BJ (cell line): Measurements from ENCODE around the gene ACSF3. TPM values are rescaled to one million over a fixed set of nuclear protein-coding genes. Genes with fewer than 3 reads are reported as not detected.

Experiments
- CTCF ChIA-PET: fragments of 350-600 bp; formaldehyde crosslinking; extraction: SDS; loops from one replicate; lab custom pipeline; 2021; ENCODE audit warnings: antibody characterized with exemption, inconsistent platforms; lab: Yijun Ruan, JAX
- POLR2A ChIA-PET: fragments of 300-600 bp; sonication (Branson Sonifier 250); formaldehyde crosslinking; extraction: SDS; loops from one replicate; lab custom pipeline; 2021; ENCODE audit warnings: antibody characterized with exemption; lab: Charles Lee
- DNase-seq: peaks from one replicate; pipeline ENCODE4 v3.0.0-alpha.2; 2011; ENCODE audit warnings: low read depth
- H3K27me3 ChIP-seq: 2 replicates; pipeline ENCODE4 v1.6.0; 2011; ENCODE audit warnings: low read length; ENCODE audit not compliant: control insufficient read depth, insufficient read depth
- H3K36me3 ChIP-seq: 2 replicates; pipeline ENCODE4 v1.5.1; 2011; ENCODE audit warnings: low read length; ENCODE audit not compliant: control insufficient read depth, insufficient read depth
- H3K4me3 ChIP-seq: 2 replicates; pipeline ENCODE4 v1.5.1; 2011; ENCODE audit warnings: low read depth, mild to moderate bottlenecking, control low read depth, low read length
- CTCF ChIP-seq: IDR thresholded peaks from 2 replicates; pipeline ENCODE4 v1.5.1; 2011; ENCODE audit warnings: low read depth, mild to moderate bottlenecking, control low read depth, inconsistent platforms, low read length, moderate library complexity; ENCODE audit not compliant: insufficient read depth
- polyA plus RNA-seq: library from polyadenylated mRNA; depleted of rRNA; stranded (reverse); fragments of >200 nt; gene quantifications from 2 replicates; pipeline ENCODE4 v1.2.3, GENCODE V29; 2011

ACSF3 gene
- polyA plus RNA-seq, 1 experiment: 12.5 TPM

GRCh38 chr16:89155184-89155679 lies 61.6 kb downstream of the ACSF3 start:
- DNase-seq: peak; percentile 52
- TF ChIP-seq CTCF: no peak
- Histone ChIP-seq H3K4me3 (no peak overlapping the region), H3K36me3 (peaks cover 2% of the 10 kb centered on the region; the same call in 1 of the 2 replicates), H3K27me3 (no peaks in the 10 kb centered on the region)
- ChIA-PET CTCF (interaction anchor here (0.6 to 2.1 kb wide), 5 partner anchors 12 to 418 kb away, joined by 3 to 9 read pairs (median 3); partner anchors contain the start of gene CDH15), POLR2A (no interaction called here)

- ChIA-PET POLR2A (interaction anchor here (0.6 kb wide), 1 partner anchor 246 kb away, joined by 5 read pairs; no protein-coding TSS in a partner anchor), CTCF (interaction anchor here (0.6 to 2.1 kb wide), 5 partner anchors 11 to 419 kb away, joined by 3 to 9 read pairs (median 3); partner anchors contain the start of gene CDH15)
- DNase-seq: no peak
- Histone ChIP-seq H3K36me3 (no peaks in the 10 kb centered on the region), H3K27me3 (no peaks in the 10 kb centered on the region), H3K4me3 (no peak overlapping the region)
- no peak for TF ChIP-seq CTCF
Observed at GRCh38 chr16:89155851-89156739, 62.4 kb downstream of the ACSF3 start.

- ChIA-PET POLR2A (no interaction called here), CTCF (interaction anchor here (1.8 kb wide), 1 partner anchor 10 kb away, joined by 9 read pairs; no protein-coding TSS in a partner anchor)
- Histone ChIP-seq H3K4me3 (no peak overlapping the region), H3K36me3 (no peaks in the 10 kb centered on the region), H3K27me3 (no peaks in the 10 kb centered on the region)
- no peak for TF ChIP-seq CTCF
- DNase-seq: no peak
Observed at GRCh38 chr16:89156740-89157645, 63.3 kb downstream of the ACSF3 start.

- ChIA-PET CTCF (no interaction called here), POLR2A (no interaction called here)
- H3K4me3 ChIP-seq: no peak overlapping the region
- TF ChIP-seq CTCF: no peak
- no peaks in the 10 kb centered on the region for H3K27me3 ChIP-seq
- no peak for DNase-seq
- no peaks in the 10 kb centered on the region for H3K36me3 ChIP-seq
Observed at GRCh38 chr16:89157778-89158177, 64.1 kb downstream of the ACSF3 start.
